HG03432 (cell line): ENCODE data around the gene ATG7.

Experiments
- ATAC-seq: cut with Tn5 transposase; IDR thresholded peaks from one replicate; pipeline ENCODE4 v1.9.1; 2021; ENCODE audit warnings: mild to moderate bottlenecking, moderate library complexity; ENCODE audit not compliant: unreplicated experiment

Gene ATG7, protein sequence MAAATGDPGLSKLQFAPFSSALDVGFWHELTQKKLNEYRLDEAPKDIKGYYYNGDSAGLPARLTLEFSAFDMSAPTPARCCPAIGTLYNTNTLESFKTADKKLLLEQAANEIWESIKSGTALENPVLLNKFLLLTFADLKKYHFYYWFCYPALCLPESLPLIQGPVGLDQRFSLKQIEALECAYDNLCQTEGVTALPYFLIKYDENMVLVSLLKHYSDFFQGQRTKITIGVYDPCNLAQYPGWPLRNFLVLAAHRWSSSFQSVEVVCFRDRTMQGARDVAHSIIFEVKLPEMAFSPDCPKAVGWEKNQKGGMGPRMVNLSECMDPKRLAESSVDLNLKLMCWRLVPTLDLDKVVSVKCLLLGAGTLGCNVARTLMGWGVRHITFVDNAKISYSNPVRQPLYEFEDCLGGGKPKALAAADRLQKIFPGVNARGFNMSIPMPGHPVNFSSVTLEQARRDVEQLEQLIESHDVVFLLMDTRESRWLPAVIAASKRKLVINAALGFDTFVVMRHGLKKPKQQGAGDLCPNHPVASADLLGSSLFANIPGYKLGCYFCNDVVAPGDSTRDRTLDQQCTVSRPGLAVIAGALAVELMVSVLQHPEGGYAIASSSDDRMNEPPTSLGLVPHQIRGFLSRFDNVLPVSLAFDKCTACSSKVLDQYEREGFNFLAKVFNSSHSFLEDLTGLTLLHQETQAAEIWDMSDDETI

DNA sequence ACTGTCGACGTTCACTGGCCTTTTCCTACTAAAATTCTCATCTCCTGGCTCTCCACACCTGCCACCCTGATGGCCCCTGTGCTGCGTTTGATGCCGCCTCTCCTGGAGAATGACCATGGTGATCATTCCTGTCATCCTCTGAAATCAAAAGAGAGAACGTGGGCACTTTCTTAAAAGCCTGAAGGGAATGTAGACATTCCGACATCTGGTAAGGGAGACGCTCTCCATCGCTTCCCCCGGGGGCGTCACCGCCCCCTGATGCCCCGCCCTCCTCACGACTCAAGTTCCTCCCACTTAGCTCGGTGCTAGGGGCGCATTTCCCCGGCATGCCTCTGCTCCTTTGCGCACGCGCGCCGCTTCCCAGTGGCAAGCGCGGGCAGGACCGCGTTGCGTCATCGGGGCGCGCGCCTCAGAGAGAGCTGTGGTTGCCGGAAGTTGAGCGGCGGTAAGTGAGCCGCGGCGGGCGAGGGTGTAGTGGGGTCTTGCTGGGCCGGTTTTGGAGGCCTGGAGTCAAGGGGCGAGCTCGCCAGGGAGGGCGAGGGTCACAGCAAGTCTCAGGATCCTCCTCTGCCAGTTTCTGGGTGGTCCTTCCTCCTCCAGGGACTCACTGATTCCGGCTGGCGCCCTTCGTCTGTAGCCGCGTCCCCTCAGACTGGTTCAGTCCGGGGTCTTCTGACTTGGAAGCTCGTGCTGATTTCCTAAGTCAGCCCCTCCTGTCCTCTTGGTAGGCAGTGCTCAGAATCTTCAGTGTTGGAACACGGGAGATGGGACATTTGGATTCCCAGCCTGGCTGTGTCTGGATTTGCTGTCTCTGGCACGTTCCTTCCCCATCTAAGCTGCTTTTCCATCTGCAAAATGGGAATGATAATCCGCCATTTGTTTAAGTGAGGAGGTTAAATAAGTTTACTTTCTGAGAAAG is at the start of gene ATG7:
Gene ATG7 (plus strand): TSS at position 412 of the 919 bp plus-strand sequence. CDS start 26,299 bp downstream, outside the sequence.
- ATAC-seq, result peak; percentile 98

- ATAC-seq, result no peak
Measured at GRCh38 chr3:11224010-11224409, 48.2 kb upstream of the ATG7 start.

DNA sequence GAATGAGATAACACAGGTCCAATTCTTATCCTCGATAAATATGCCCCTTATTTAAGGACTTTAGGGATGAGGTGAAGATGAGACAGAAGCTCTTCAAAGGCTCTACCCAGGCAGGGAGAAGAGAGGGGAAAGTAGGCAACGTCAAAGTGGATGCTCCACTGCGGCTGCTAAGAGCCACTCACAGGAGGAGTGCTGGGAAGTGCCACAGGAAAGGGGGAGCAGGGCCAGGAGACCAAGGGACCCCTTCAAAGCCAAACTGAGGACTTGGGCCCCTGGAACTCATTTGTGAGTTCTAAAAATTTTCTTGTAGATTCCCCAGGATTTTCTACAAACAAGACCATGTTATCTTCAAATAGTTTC is 47.3 kb upstream of the ATG7 start:
- no peak for ATAC-seq

- ATAC-seq, result no peak
Measured at GRCh38 chr3:11226042-11226370, 46.2 kb upstream of the ATG7 start.

- no peak for ATAC-seq
Measured at GRCh38 chr3:11228041-11228440, 44.2 kb upstream of the ATG7 start.

GRCh38 chr3:11230125-11230524 is 42.1 kb upstream of the ATG7 start:
- no peak for ATAC-seq

- ATAC-seq, result no peak
Measured at GRCh38 chr3:11230832-11231231, 41.4 kb upstream of the ATG7 start.

DNA sequence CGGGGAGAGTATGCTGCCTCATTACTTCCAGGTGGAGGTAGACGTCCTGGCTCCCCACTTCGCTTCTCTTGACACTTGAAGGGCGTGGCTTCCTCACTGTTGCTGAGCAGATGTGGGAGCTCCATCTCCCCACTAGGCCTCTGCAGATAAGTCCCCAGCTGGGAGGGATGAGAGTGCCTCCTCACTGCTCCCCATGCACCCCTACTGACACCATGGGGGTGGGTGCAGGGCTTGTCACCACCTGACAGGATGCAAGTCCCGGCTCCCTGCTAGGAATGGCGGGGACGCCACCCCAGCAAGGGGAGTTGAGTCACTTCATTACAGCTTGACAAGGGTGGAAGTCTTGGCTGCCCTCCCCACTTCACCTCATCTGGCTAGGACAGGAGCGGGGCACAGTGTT is 36.8 kb upstream of the ATG7 start:
- no peak for ATAC-seq

DNA sequence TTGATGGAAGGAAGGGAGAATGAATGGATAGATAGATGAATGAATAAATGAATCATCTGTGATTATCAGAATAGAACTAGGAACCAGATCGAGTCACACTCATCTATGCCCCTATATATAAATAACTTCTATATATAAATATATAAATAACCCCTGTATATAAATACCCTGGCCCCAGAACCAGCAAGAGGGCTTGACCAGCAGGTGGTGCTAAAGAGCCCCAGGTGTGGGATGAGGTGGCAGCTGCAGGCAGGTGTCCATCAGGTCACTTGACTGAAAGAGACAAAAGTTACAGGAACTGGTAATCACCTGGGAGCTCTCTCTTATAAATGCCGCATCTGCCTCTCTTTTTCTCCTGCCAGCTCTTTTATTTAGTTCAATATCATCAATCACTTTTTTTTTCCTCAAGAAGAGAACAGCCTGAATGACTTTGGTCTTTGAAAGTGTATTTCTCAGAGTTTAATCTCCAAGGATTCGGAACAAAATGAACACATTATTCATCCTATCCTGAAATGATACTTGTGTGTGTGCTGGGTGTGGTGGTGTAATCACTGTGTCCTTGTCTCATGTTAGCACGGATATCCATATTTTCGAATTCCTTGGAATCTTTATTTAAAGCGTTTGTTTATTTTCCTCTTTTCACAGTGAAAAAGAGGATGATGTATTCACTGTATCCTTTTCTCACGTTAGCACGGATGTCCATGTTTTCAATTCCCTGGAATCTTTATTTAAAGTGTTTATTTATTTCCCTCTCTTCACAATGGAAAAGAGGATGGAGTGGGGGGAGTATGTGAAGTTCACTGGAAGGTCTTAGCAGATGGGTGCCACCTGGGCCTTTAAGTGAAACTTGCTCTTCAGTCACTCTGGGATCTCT is 35.4 kb upstream of the ATG7 start:
- no peak for ATAC-seq

- no peak for ATAC-seq
Measured at GRCh38 chr3:11238060-11238459, 34.1 kb upstream of the ATG7 start.

- ATAC-seq, result no peak
Measured at GRCh38 chr3:11238880-11239279, 33.3 kb upstream of the ATG7 start.

- ATAC-seq, result no peak
Measured at GRCh38 chr3:11239796-11240195, 32.4 kb upstream of the ATG7 start.

DNA sequence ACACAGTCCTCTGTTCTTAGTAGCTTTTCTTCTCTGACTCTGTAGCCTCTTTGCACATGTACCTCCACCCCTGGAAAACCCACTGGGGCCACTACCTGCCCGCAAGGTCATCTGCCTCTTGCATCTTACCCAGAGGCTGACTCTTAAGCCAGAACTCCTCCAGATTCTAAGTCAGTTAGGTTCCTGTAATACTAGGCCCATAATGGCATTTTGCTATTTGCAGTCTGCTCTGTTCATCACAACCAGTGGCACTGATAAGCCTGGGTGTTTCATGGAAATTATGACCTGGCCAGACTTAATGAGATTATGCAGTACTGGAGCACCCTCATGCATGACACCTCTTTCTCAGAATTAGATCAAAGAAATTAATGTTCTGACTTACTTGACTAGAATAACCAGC is 31.7 kb upstream of the ATG7 start:
- no peak for ATAC-seq

- ATAC-seq, result no peak
Measured at GRCh38 chr3:11244121-11244677, 28.0 kb upstream of the ATG7 start.

DNA sequence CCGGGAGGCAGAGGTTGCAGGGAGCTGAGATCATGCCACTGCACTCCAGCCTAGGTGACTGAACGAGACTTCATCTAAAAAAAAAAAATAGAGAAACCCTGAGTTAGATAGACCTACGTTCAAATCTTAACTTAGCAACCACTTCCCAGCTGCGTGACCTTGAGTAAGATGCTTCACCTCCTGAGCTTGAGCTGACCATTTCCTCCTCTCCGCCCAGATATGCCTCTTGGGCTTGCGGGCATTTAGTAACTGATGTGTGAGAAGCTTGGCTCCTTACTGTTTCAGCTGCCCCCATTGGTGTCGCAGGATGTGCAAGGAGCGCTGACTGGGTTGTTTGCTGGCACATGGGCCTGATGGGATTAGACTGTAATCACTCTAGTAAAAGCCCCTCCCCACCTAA is 26.9 kb upstream of the ATG7 start:
- no peak for ATAC-seq

DNA sequence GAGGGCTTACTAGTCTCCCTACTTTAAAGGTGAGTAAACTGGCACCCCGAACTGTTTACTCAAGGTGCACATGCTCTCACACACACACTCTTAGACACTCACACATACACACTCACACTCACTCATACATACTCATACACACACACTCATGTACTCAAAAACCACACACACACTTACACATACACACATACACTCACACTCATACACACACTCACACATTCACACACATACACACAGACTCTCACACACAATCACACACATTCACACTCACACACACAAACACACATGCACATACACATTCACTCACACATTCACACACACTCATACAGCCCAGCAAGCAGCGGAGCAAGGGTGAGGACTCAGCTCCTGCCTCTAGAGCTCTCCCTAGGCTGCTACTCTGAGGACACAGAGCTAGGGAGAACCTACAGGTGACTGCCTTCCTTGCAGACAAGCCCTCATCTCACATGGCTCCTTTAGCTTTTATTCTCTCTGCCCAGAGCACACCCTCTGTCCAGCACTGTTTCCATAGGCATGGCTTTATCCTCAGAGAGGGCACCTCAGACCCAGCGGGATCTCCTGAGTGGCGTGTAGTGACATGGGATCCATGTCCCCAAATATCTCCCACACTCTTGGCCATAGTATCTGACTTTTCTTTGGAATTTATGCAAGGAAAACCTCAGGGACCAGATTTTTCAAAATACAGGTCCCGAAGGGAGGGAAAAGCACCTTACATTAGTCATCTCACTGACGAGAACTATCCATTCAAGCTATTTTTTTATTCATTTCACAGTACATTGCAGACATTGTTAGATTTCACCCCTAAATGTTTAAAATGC is 26.2 kb upstream of the ATG7 start:
- ATAC-seq, result no peak

DNA sequence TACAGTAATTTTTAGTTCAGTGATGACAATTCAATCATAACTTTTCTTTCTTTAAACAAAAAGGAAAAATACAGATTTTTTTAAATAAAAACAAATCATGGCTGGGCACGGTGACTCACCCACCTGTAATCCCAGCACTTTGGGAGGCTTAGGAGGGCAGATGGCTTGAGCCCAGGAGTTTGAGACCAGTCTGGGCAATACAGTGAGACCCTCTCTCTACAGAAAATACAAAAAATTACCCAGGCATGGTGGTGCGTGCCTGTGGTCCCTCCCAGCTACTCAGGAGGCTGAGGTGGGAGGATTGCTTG is 25.6 kb upstream of the ATG7 start:
- no peak for ATAC-seq

GRCh38 chr3:11247362-11247761 is 24.8 kb upstream of the ATG7 start:
- ATAC-seq, result no peak

DNA sequence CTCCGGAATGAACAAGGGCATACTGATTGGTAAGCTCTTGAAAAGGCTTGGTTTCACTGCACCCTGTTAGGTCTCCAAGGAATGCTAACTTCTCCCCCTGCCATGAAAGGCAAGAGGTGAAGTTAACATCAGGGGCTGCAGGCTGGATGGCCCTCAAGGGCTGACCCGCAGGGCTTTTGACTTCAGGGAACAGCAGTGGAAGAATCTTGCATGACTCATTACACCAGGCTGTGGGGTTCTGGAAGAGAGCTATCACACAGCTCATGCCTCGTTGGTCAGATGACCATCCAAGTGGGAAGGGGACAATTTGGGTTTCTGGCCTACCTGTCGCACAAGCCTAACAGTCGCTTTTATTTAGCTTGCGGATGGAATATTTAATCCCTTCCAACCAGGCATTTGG is 23.6 kb upstream of the ATG7 start:
- no peak for ATAC-seq
